Activated naive CD8-positive, alpha-beta T cell (primary cell): Measurements from ENCODE around the gene ADAM20.
"Not testable (repeated sequence)": the region's sequence is repeated elsewhere in the genome, so short reads cannot be mapped to it uniquely, and the experiment has no call there.

Experiments used
- H3K27ac Mint-ChIP-seq: one replicate; pipeline ENCODE4 v1.8.0; 2021; ENCODE audit warnings: mixed read lengths
- H3K27me3 Mint-ChIP-seq: one replicate; pipeline ENCODE4 v1.8.0; 2021; ENCODE audit warnings: mixed read lengths
- H3K36me3 Mint-ChIP-seq: one replicate; pipeline ENCODE4 v1.8.0; 2021; ENCODE audit warnings: mixed read lengths
- H3K4me1 Mint-ChIP-seq: one replicate; pipeline ENCODE4 v1.8.0; 2021; ENCODE audit warnings: low read depth, mixed read lengths
- H3K4me3 Mint-ChIP-seq: one replicate; pipeline ENCODE4 v1.8.0; 2021; ENCODE audit warnings: mild to moderate bottlenecking, mixed read lengths
- H3K9me3 Mint-ChIP-seq: one replicate; pipeline ENCODE4 v1.8.0; 2021; ENCODE audit warnings: low read depth, mixed read lengths

ADAM20 gene

GRCh38 chr14:70514168-70515069 lies 20.4 kb downstream of the ADAM20 start:
- peaks cover 9% of the 10 kb centered on the region for H3K9me3 Mint-ChIP-seq
- no peak overlapping the region for H3K27ac Mint-ChIP-seq
- H3K4me1 Mint-ChIP-seq: peaks cover 7% of the 10 kb centered on the region
- no peak overlapping the region for H3K4me3 Mint-ChIP-seq
- H3K27me3 Mint-ChIP-seq: no peaks in the 10 kb centered on the region
- peaks cover 16% of the 10 kb centered on the region for H3K36me3 Mint-ChIP-seq

DNA sequence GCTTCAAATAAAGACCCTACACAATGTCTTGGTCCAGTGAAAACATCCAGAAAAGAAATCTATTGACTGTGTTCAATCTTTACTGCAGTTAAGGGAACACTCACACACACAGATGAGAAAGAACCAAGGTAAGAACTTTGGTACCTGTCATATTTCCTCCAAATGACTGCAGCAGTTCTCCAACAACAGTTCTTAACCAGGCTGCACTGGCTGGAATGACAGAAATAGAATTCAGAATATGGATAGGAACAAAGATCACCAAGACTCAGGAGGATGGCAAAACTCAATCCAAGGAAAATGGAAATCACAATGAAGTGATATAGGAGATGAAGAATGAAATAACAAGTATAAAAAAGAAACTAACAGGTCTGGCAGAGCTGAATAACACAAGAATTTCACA lies 36.6 kb downstream of the ADAM20 start:
- H3K4me3 Mint-ChIP-seq: no peak overlapping the region
- peaks cover 4% of the 10 kb centered on the region for H3K9me3 Mint-ChIP-seq
- peaks cover 45% of the 10 kb centered on the region for H3K36me3 Mint-ChIP-seq
- H3K27me3 Mint-ChIP-seq: no peaks in the 10 kb centered on the region
- no peaks in the 10 kb centered on the region for H3K4me1 Mint-ChIP-seq
- H3K27ac Mint-ChIP-seq: no peak overlapping the region

DNA sequence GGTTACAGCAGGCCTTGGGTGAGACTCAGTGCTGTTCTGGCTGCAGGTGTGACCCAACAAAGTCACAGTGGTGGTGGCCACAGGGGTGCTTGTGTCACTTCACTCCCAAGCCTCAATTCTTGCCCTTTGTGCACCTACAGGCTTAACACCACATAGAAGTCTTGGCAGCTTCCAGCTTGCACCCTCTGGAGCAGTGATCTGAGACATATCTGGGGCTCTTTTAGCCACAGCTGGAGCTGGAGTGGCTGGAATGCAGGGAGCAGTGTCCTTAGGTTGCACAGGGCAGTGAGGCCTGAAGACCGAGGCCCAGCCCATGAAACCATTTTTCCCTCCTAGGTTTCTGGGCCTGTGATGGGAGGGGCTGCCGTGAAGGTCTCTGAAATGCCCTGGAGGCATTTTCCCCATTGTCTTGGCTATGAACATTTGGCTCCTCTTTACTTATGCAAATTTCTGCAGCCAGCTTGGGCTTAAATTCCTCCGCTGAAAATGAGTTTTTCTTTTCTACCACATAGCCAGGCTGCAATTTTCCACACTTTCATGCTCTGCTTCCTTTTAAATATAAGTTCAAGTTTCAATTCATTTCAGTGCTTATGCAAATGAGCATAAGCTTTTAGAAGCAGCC lies 45.1 kb downstream of the ADAM20 start:
- Mint-ChIP-seq H3K4me1 (no peaks in the 10 kb centered on the region), H3K4me3 (no peak overlapping the region), H3K9me3 (peaks cover 27% of the 10 kb centered on the region), H3K36me3 (peaks cover 50% of the 10 kb centered on the region), H3K27ac (no peak overlapping the region), H3K27me3 (no peaks in the 10 kb centered on the region)

DNA sequence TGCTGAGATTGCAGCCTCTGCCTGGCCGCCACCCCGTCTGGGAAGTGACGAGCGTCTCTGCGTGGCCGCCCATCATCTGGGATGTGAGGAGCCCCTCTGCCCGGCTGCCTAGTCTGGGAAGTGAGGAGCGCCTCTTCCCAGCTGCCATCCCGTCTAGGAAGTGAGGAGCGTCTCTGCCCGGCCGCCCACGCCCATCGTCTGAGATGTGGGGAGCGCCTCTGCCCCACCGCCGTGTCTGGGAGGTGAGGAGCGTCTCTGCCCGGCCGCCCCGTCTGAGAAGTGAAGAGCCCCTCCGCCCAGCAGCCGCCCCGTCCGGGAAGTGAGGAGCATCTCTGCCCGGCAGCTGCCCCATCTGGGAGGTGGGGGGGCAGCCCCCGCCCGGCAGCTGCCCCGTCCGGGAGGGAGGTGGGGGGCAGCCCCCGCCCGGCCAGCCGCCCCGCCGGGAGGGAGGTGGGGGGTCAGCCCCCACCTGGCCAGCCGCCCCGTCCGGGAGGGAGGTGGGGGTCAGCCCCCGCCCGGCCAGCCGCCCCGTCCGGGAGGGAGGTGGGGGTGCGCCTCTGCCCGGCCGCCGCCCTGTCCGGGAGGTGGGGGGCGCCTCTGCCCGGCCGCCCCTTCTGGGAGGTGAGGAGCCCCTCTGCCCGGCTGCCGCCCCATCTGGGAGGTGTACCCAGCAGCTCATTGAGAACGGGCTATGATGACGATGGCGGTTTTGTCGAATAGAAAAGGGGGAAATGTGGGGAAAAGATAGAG lies 57.3 kb downstream of the ADAM20 start:
- H3K4me3 Mint-ChIP-seq, H3K9me3 Mint-ChIP-seq, H3K36me3 Mint-ChIP-seq, H3K4me1 Mint-ChIP-seq, H3K27ac Mint-ChIP-seq, H3K27me3 Mint-ChIP-seq: not testable (repeated sequence)

- H3K9me3 Mint-ChIP-seq, H3K4me1 Mint-ChIP-seq, H3K27ac Mint-ChIP-seq, H3K27me3 Mint-ChIP-seq, H3K4me3 Mint-ChIP-seq: not testable (repeated sequence)
- H3K36me3 Mint-ChIP-seq: peaks cover 17% of the 10 kb centered on the region
These were observed 59.3 kb downstream of the ADAM20 start for GRCh38 chr14:70475459-70475858.

- H3K27ac Mint-ChIP-seq: no peak overlapping the region
- H3K9me3 Mint-ChIP-seq: no peaks in the 10 kb centered on the region
- H3K27me3 Mint-ChIP-seq: no peaks in the 10 kb centered on the region
- H3K4me1 Mint-ChIP-seq: no peaks in the 10 kb centered on the region
- no peak overlapping the region for H3K4me3 Mint-ChIP-seq
- H3K36me3 Mint-ChIP-seq: peaks cover 30% of the 10 kb centered on the region
These were observed 61.0 kb downstream of the ADAM20 start for GRCh38 chr14:70473825-70474224.
